Body of pancreas (tissue), 4 donors: Measurements from ENCODE around the gene NECTIN4. TPM values are rescaled to one million over a fixed set of nuclear protein-coding genes. Genes with fewer than 3 reads are reported as not detected.

Experiments
- ATAC-seq: fragments of 150-250 bp; one replicate; pipeline ENCODE4 v1.9.1; 2016
- DNase-seq, 4 donors: peaks; one replicate each; pipeline ENCODE4 v3.0.0-alpha.2; 2019
- H3K27ac ChIP-seq, 4 donors: fragments of 200-600 bp; sonication (generic); 1 replicate in 3 of 4; 2 replicates in 1 of 4; pipeline versions ENCODE4 v1.5.1 to v1.6.1; 2016 to 2019; ENCODE audit warnings: mild to moderate bottlenecking in 1 of 4, mixed read lengths in 1 of 4, moderate library complexity in 1 of 4
- H3K27me3 ChIP-seq, 2 donors: fragments of 200-600 bp; sonication (generic); one replicate each; pipeline ENCODE4 v1.6.0; 2016; ENCODE audit warnings: mild to moderate bottlenecking in 1 of 2
- H3K36me3 ChIP-seq, 2 donors: fragments of 200-600 bp; sonication (generic); replicated peaks in 1 of 2; 2 replicates each; pipeline ENCODE4 v1.5.1; 2016; ENCODE audit warnings: low read depth in 2 of 2; ENCODE audit not compliant: insufficient read depth in 1 of 2
- H3K4me1 ChIP-seq: fragments of 200-600 bp; sonication (generic); one replicate; pipeline ENCODE4 v1.6.0; 2016
- H3K4me3 ChIP-seq, 2 donors: fragments of 200-600 bp; sonication (generic); 1 replicate in 1 of 2; 2 replicates in 1 of 2; pipeline ENCODE4 v1.5.1; 2016 to 2019
- H3K9me3 ChIP-seq, 3 donors: fragments of 200-600 bp; sonication (generic); 1 replicate in 2 of 3; 2 replicates in 1 of 3; pipeline ENCODE4 v1.5.1; 2016
- POLR2A ChIP-seq, 3 donors: fragments of 450-650 bp; IDR thresholded peaks; one replicate each; pipeline ENCODE4 v1.6.1; 2016; ENCODE audit warnings: antibody characterized with exemption in 3 of 3, mild to moderate bottlenecking in 2 of 3
- WGBS, 2 donors: methylation state at CpG; one replicate each; pipeline ENCODE4 v1.1.5; 2017; 5-methylcytosine and 5-hydroxymethylcytosine counted together
- intact Hi-C: fragments of 100-400 bp; cut with DNase I; formaldehyde crosslinking; loops from one replicate; pipeline ENCODE4 v1.15.1; 2023
- total RNA-seq, 2 donors: library from RNA; depleted of rRNA; stranded (reverse); fragments of >200 nt; gene quantifications; one replicate each; pipeline ENCODE4 v1.1.0, GENCODE V29; 2016
- TF ChIP-seq, protein P1 (sequence below), 7 experiments: fragments of 450-650 bp in 4 of 7; fragments of 200-600 bp in 3 of 7; sonication (generic) in 3 of 7; IDR thresholded peaks; one replicate each; pipeline ENCODE4 v1.5.1; 2016 to 2019; ENCODE audit warnings: antibody characterized with exemption in 7 of 7

Gene NECTIN4
- total RNA-seq, 2 donors from 2014 or later, result 3.0 to 4.2 TPM

DNA sequence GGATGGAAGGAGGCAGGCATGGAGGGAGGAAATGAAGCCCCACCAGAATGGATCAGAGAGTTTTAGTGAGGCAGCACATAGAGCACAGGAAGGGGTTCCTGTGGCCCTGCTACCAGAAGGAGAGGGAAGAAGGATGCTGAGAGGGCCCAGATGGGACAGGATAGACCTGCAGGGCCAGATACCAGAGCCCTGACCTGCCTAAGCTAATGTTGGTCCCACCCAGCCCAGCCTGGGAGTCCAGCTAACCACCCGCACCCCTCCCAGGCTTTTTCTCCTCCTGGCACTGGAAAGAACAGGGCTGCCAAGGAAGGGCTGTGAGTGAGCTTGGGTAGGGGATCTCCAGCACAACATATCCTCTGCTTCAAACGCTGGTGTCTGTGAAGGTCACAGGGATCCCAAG, 6.9 kb downstream of the NECTIN4 start:
- peak overlapping the region; percentile 70 to 84 (median 82) for H3K27ac ChIP-seq
- no peaks in the 10 kb centered on the region for H3K27me3 ChIP-seq
- ATAC-seq (no peak), DNase-seq (no peak)
- no peaks in the 10 kb centered on the region for H3K9me3 ChIP-seq
- TF ChIP-seq, protein P1, sequence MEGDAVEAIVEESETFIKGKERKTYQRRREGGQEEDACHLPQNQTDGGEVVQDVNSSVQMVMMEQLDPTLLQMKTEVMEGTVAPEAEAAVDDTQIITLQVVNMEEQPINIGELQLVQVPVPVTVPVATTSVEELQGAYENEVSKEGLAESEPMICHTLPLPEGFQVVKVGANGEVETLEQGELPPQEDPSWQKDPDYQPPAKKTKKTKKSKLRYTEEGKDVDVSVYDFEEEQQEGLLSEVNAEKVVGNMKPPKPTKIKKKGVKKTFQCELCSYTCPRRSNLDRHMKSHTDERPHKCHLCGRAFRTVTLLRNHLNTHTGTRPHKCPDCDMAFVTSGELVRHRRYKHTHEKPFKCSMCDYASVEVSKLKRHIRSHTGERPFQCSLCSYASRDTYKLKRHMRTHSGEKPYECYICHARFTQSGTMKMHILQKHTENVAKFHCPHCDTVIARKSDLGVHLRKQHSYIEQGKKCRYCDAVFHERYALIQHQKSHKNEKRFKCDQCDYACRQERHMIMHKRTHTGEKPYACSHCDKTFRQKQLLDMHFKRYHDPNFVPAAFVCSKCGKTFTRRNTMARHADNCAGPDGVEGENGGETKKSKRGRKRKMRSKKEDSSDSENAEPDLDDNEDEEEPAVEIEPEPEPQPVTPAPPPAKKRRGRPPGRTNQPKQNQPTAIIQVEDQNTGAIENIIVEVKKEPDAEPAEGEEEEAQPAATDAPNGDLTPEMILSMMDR (IDR thresholded peaks at IDR 0.05), result no peak
- no peak for TF ChIP-seq POLR2A (IDR thresholded peaks at IDR 0.05)
- peaks cover 48% of the 10 kb centered on the region for H3K4me1 ChIP-seq
- 59 to 64% methylated on average over 2 of the region's 2 CpGs for whole genome bisulfite sequencing, 2 donors
- H3K36me3 ChIP-seq, result no peaks in the 10 kb centered on the region
- intact Hi-C loops, result no loop called here
- H3K4me3 ChIP-seq, result no peak overlapping the region

GRCh38 chr1:161081519-161081918, 7.8 kb downstream of the NECTIN4 start:
- Histone ChIP-seq H3K27me3 (no peaks in the 10 kb centered on the region), H3K9me3 (no peaks in the 10 kb centered on the region), H3K4me1 (peaks cover 39% of the 10 kb centered on the region), H3K27ac (no peak overlapping the region), H3K4me3 (no peak overlapping the region), H3K36me3 (no peaks in the 10 kb centered on the region)
- intact Hi-C loops, result no loop called here
- WGBS, 2 donors, result 80% methylated on average over 5 of the region's 5 CpGs
- DNase-seq, result no peak
- ATAC-seq, result no peak
- TF ChIP-seq, protein P1 (IDR thresholded peaks at IDR 0.05), result no peak
- TF ChIP-seq POLR2A (IDR thresholded peaks at IDR 0.05), result no peak

DNA sequence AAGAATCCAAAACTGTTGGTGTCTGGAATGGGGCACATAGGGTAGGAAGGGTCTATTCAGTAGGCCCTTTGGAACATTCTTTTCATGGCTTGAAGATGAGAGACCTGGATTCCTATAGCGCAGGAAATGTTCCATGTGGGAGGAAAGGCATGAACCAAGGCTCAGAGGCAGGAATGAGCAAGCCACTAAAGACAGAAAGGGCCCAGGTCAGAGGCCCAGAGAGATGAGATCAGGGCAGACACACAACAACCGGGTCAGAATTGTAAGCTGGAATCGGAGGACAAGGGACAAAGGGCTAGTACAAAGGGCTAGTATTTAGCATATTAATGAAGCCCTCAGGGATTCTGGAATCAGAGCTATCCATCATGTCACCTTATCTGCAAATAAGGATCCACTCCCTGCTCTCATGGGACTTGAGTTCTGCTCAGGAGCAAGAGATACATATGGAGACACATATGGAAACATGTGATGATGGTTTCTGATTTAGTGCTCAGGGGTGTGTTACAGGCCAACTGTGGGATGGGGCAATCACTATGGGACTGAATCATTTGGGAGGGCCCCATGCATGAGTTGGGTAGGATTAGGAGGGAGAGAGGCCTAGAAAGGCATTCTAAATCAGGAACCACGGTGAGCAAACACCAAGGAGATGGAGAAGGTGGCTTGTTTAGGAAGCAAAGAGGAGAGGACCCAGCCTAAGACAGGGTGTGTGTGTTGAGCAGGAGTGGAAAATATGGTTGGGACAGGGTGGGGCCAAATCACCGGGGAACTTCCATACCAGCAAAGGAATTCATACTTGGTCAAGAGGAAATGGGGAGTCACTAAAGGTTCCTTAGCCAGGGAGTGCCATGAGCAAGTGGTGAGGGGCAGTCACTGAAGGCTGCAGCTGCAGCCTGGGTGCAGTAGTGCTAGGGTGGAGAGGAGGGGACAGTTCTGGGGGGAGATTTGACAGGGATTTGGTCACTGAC, 8.6 kb downstream of the NECTIN4 start:
- no peak for DNase-seq
- intact Hi-C loops, result no loop called here
- no peak for ATAC-seq
- no peaks in the 10 kb centered on the region for H3K27me3 ChIP-seq
- H3K9me3 ChIP-seq, result no peaks in the 10 kb centered on the region
- WGBS, 2 donors, result 83 to 90% methylated on average over 5 of the region's 5 CpGs
- H3K4me3 ChIP-seq, result no peak overlapping the region
- TF ChIP-seq POLR2A (IDR thresholded peaks at IDR 0.05), result no peak
- TF ChIP-seq, protein P1 (IDR thresholded peaks at IDR 0.05), result no peak
- H3K36me3 ChIP-seq, result no peaks in the 10 kb centered on the region
- no peak overlapping the region for H3K27ac ChIP-seq
- peaks cover 31% of the 10 kb centered on the region for H3K4me1 ChIP-seq

DNA sequence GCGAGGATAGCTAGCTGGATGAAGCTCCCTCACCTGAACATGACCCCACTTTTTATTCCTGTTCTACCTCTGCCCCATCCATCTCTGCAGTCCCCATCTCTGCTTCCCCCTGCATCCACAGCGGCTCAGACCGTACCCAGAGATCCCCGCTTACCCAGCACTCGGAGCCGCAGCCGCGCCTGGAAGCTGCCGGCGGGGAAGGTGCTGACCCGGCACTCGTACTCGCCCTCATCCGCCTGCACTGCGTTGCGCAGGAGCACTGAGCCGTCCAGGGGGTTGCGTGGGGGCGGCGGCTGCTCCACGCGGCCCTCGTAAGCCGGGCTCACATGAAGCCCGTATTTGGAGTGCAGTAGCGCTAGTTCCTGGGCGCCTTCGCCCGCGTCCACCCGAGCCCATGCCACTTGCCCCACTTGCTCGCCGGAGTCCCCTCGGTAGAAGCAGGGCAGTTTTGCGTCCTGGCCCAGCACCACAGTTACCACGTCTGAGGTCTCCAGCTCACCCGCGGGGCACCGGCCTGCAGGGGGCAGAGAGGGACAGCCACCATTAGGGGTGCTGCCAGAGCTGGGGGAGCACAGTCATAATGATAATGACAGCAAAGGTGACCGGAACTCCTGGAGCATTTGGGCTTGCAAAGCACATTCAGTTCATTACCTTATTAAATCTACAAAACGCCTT, 9.8 kb downstream of the NECTIN4 start:
- WGBS, 2 donors, result 72 to 80% methylated on average over 24 to 39 of the region's 41 CpGs
- intact Hi-C loops, result no loop called here
- H3K4me3 ChIP-seq, result no peak overlapping the region
- TF ChIP-seq, protein P1 (IDR thresholded peaks at IDR 0.05), result no peak
- TF ChIP-seq POLR2A (IDR thresholded peaks at IDR 0.05), result no peak
- H3K27me3 ChIP-seq, result no peaks in the 10 kb centered on the region
- no peaks in the 10 kb centered on the region for H3K36me3 ChIP-seq
- H3K27ac ChIP-seq, result no peak overlapping the region
- no peaks in the 10 kb centered on the region for H3K9me3 ChIP-seq
- DNase-seq (no peak), ATAC-seq (no peak)
- peaks cover 21% of the 10 kb centered on the region for H3K4me1 ChIP-seq
